Hepatocyte (in vitro differentiated cells): ENCODE data around the gene BORCS5. TPM values are rescaled to one million over a fixed set of nuclear protein-coding genes. Genes with fewer than 3 reads are reported as not detected.

Source experiments
- DNase-seq: peaks from one replicate; pipeline ENCODE4 v3.0.0-alpha.2; 2016; ENCODE audit warnings: low spot score
- H2AFZ ChIP-seq: fragments of 200-600 bp; sonication (generic); 2 replicates; pipeline ENCODE4 v1.6.0; 2016; ENCODE audit warnings: antibody characterized with exemption, mild to moderate bottlenecking
- H3K27ac ChIP-seq: fragments of 200-600 bp; sonication (generic); 2 replicates; pipeline ENCODE4 v1.5.1; 2016; ENCODE audit warnings: mild to moderate bottlenecking
- H3K27me3 ChIP-seq: fragments of 200-600 bp; sonication (generic); 2 replicates; pipeline ENCODE4 v1.6.1; 2016
- H3K36me3 ChIP-seq: fragments of 200-600 bp; sonication (generic); replicated peaks from 2 replicates; pipeline ENCODE4 v1.5.1; 2016; ENCODE audit warnings: low read depth; ENCODE audit not compliant: insufficient read depth
- H3K4me1 ChIP-seq: fragments of 200-600 bp; sonication (generic); 2 replicates; pipeline ENCODE4 v1.5.1; 2016; ENCODE audit warnings: mild to moderate bottlenecking, moderate library complexity; ENCODE audit not compliant: insufficient read depth
- H3K4me2 ChIP-seq: fragments of 200-600 bp; sonication (generic); 2 replicates; pipeline ENCODE4 v1.6.0; 2016
- H3K4me3 ChIP-seq: fragments of 200-600 bp; sonication (generic); 2 replicates; pipeline ENCODE4 v1.5.1; 2016; ENCODE audit warnings: mild to moderate bottlenecking
- H3K79me2 ChIP-seq: fragments of 200-600 bp; sonication (generic); 2 replicates; pipeline ENCODE4 v1.6.0; 2017; ENCODE audit warnings: mild to moderate bottlenecking
- H3K9me2 ChIP-seq: fragments of 200-600 bp; sonication (generic); replicated peaks from 2 replicates; pipeline ENCODE4 v1.6.0; 2017; ENCODE audit warnings: mild to moderate bottlenecking; ENCODE audit not compliant: insufficient read depth
- H3K9me3 ChIP-seq: fragments of 200-600 bp; sonication (generic); 2 replicates; pipeline ENCODE4 v1.5.1; 2016; ENCODE audit warnings: low read depth, mild to moderate bottlenecking
- H4K20me1 ChIP-seq: fragments of 200-600 bp; sonication (generic); 2 replicates; pipeline ENCODE4 v1.6.0; 2016; ENCODE audit warnings: mild to moderate bottlenecking; ENCODE audit not compliant: insufficient read depth, poor library complexity, severe bottlenecking
- CTCF ChIP-seq: fragments of 200-600 bp; sonication (generic); IDR thresholded peaks from 2 replicates; pipeline ENCODE4 v1.5.1; 2016; ENCODE audit warnings: antibody characterized with exemption, mild to moderate bottlenecking; ENCODE audit not compliant: poor library complexity
- EZH2 ChIP-seq: fragments of 200-600 bp; sonication (generic); IDR thresholded peaks from 2 replicates; pipeline ENCODE4 v1.6.1; 2016; ENCODE audit warnings: antibody characterized with exemption, mild to moderate bottlenecking, borderline replicate concordance
- EZH2phosphoT487 ChIP-seq: fragments of 200-600 bp; sonication (generic); IDR thresholded peaks from one replicate; pipeline ENCODE4 v1.6.1; 2018; ENCODE audit warnings: antibody characterized with exemption, mild to moderate bottlenecking, low read depth, moderate library complexity; ENCODE audit not compliant: unreplicated experiment, severe bottlenecking
- WGBS: methylation state at CpG from one replicate; pipeline ENCODE4 v1.1.6; 2016; ENCODE audit warnings: low lambda C conversion rate; ENCODE audit errors: missing lambda C conversion rate; 5-methylcytosine and 5-hydroxymethylcytosine counted together
- polyA plus RNA-seq: library from polyadenylated mRNA; unstranded; fragments of >200 nt; fragmentation: Nextera tagmentation; extraction: Ambion mirVana; gene quantifications from 2 replicates; pipeline ENCODE4 v1.2.1, GENCODE V29; 2016
- total RNA-seq: library from RNA; depleted of rRNA; stranded (reverse); fragments of >200 nt; gene quantifications from 2 replicates; pipeline ENCODE4 v1.2.3, GENCODE V29; 2014

Gene BORCS5
- total and polyA plus RNA-seq, 2 experiments from 2014 or later = 6.6 to 11.2 TPM

- Histone ChIP-seq H3K36me3 (no peaks in the 10 kb centered on the region), H3K27me3 (no peaks in the 10 kb centered on the region), H3K4me2 (peak overlapping the region; percentile 12), H3K9me2 (no peaks in the 10 kb centered on the region), H3K27ac (peak overlapping the region; percentile 89), H4K20me1 (no peaks in the 10 kb centered on the region), H2AFZ (no peak overlapping the region), H3K9me3 (no peaks in the 10 kb centered on the region), H3K79me2 (peaks cover 20% of the 10 kb centered on the region), H3K4me3 (no peak overlapping the region), H3K4me1 (peaks cover 20% of the 10 kb centered on the region)
- TF ChIP-seq EZH2phosphoT487 = no peak
- no peak for TF ChIP-seq EZH2
- DNase-seq = peak; percentile 82
- WGBS = 55% methylated on average over 7 of the region's 7 CpGs
These were observed 41.4 kb downstream of the BORCS5 start for GRCh38 chr12:12398026-12398859.

- H3K9me3 ChIP-seq = no peaks in the 10 kb centered on the region
- H3K27ac ChIP-seq = peak overlapping the region; percentile 89
- no peaks in the 10 kb centered on the region for H3K36me3 ChIP-seq
- H3K27me3 ChIP-seq = no peaks in the 10 kb centered on the region
- H3K79me2 ChIP-seq = peaks cover 20% of the 10 kb centered on the region
- no peak for TF ChIP-seq EZH2
- TF ChIP-seq EZH2phosphoT487 = no peak
- TF ChIP-seq CTCF = no peak
- H3K4me3 ChIP-seq = no peak overlapping the region
- no peaks in the 10 kb centered on the region for H3K9me2 ChIP-seq
- H2AFZ ChIP-seq = no peak overlapping the region
- 100% methylated on average over 1 of the region's 1 CpG for WGBS
- H3K4me1 ChIP-seq = peaks cover 22% of the 10 kb centered on the region
- DNase-seq = no peak
- no peaks in the 10 kb centered on the region for H4K20me1 ChIP-seq
- H3K4me2 ChIP-seq = no peak overlapping the region
These were observed 42.3 kb downstream of the BORCS5 start for GRCh38 chr12:12399161-12399560.

- H3K9me2 ChIP-seq = no peaks in the 10 kb centered on the region
- TF ChIP-seq EZH2phosphoT487 (no peak), EZH2 (no peak), CTCF (no peak)
- H4K20me1 ChIP-seq = no peaks in the 10 kb centered on the region
- H3K27ac ChIP-seq = peak overlapping the region; percentile 89
- no peaks in the 10 kb centered on the region for H3K9me3 ChIP-seq
- DNase-seq = no peak
- H3K4me2 ChIP-seq = no peak overlapping the region
- peaks cover 29% of the 10 kb centered on the region for H3K4me1 ChIP-seq
- 95% methylated on average over 4 of the region's 4 CpGs for WGBS
- H3K4me3 ChIP-seq = no peak overlapping the region
- peaks cover 15% of the 10 kb centered on the region for H3K79me2 ChIP-seq
- no peaks in the 10 kb centered on the region for H3K36me3 ChIP-seq
- H2AFZ ChIP-seq = no peak overlapping the region
- H3K27me3 ChIP-seq = no peaks in the 10 kb centered on the region
These were observed 43.0 kb downstream of the BORCS5 start for GRCh38 chr12:12399776-12400305.

GRCh38 chr12:12400793-12401192, 43.9 kb downstream of the BORCS5 start:
- Histone ChIP-seq H3K4me3 (no peak overlapping the region), H3K36me3 (no peaks in the 10 kb centered on the region), H4K20me1 (no peaks in the 10 kb centered on the region), H3K27ac (peak overlapping the region; percentile 86), H3K27me3 (no peaks in the 10 kb centered on the region), H3K9me2 (no peaks in the 10 kb centered on the region), H3K4me1 (peaks cover 37% of the 10 kb centered on the region), H3K9me3 (no peaks in the 10 kb centered on the region), H3K79me2 (peaks cover 14% of the 10 kb centered on the region), H2AFZ (no peak overlapping the region), H3K4me2 (no peak overlapping the region)
- DNase-seq = no peak
- TF ChIP-seq CTCF (no peak), EZH2phosphoT487 (no peak)
- WGBS = 97% methylated on average over 3 of the region's 3 CpGs
